AG04449 (cell line): ENCODE measurements around the gene TTC9.
"Not testable (repeated sequence)": the region's sequence is repeated elsewhere in the genome, so short reads cannot be mapped to it uniquely, and the experiment has no call there.

Source experiments
- CTCF ChIA-PET: fragments of 350-600 bp; formaldehyde crosslinking; extraction: SDS; loops from one replicate; lab custom pipeline; 2021; ENCODE audit warnings: antibody characterized with exemption; lab: Yijun Ruan, JAX
- POLR2A ChIA-PET: fragments of 400-600, 350-600 bp; formaldehyde crosslinking; extraction: SDS; loops from one replicate; lab custom pipeline; 2020; ENCODE audit warnings: antibody characterized with exemption, inconsistent platforms; lab: Yijun Ruan, JAX
- DNase-seq: peaks from one replicate; pipeline ENCODE4 v3.0.0-alpha.2; 2010; ENCODE audit warnings: low read depth, low spot score
- H3K4me3 ChIP-seq: 2 replicates; pipeline ENCODE4 v1.5.1; 2011; ENCODE audit warnings: low read depth, mild to moderate bottlenecking, control low read depth, low read length
- TF ChIP-seq, protein P1 (sequence below): IDR thresholded peaks from one replicate; pipeline ENCODE4 v1.5.1; 2011; ENCODE audit warnings: mild to moderate bottlenecking, moderate library complexity, low read length, control low read depth, inconsistent platforms; ENCODE audit not compliant: insufficient read depth; ENCODE audit errors: missing control alignments

Gene TTC9

DNA sequence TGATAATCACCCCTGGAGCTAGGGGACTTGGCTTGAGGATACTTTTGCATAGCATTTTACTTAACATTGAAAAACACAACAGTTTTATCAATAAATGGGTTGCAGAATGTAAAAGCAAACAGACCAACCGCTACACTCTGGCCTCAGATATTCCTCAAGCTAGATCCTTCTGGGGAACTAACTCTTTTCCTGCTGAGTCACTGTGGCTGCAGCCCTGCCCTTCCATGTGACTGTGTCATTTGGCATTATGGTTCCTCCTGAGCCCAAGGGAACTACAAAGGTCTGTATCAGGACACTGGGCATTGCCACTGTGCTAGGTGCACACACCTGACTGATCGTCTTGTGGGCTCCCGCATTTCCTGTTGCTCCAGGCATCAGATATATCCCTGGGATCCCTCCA lies 56.6 kb downstream of the TTC9 start:
- CTCF ChIA-PET: no interaction called here
- TF ChIP-seq, protein P1, sequence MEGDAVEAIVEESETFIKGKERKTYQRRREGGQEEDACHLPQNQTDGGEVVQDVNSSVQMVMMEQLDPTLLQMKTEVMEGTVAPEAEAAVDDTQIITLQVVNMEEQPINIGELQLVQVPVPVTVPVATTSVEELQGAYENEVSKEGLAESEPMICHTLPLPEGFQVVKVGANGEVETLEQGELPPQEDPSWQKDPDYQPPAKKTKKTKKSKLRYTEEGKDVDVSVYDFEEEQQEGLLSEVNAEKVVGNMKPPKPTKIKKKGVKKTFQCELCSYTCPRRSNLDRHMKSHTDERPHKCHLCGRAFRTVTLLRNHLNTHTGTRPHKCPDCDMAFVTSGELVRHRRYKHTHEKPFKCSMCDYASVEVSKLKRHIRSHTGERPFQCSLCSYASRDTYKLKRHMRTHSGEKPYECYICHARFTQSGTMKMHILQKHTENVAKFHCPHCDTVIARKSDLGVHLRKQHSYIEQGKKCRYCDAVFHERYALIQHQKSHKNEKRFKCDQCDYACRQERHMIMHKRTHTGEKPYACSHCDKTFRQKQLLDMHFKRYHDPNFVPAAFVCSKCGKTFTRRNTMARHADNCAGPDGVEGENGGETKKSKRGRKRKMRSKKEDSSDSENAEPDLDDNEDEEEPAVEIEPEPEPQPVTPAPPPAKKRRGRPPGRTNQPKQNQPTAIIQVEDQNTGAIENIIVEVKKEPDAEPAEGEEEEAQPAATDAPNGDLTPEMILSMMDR: no peak

DNA sequence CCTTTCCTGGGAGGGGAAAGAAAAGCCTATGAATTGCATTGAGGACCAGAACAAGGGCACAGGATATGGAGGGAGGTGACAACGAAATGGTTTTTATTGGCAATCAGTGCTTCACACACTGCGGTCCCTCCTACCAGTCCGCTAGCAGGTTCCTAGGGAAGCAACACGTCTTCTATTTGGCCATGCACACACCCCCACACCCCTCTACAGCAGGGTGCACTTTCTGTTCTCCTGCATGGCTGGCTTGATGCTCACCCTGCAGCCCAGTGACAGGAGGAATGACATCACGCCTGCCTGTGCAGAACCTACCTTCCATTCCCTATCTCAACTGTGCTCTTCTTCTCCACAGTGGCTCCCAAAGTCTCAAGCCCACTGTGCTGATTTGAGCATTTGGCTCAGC lies 57.9 kb downstream of the TTC9 start:
- CTCF ChIA-PET: interaction anchor here (3.9 kb wide), 1 partner anchor 14 kb away, joined by 12 read pairs; no protein-coding TSS in a partner anchor
- POLR2A ChIA-PET: interaction anchor here (0.7 kb wide), 1 partner anchor 932 kb away, joined by 3 read pairs; no protein-coding TSS in a partner anchor
- DNase-seq: no peak
- H3K4me3 ChIP-seq: no peak overlapping the region
- TF ChIP-seq, protein P1: no peak

More for the DNA sequence above, 56.6 kb downstream of the TTC9 start:
- H3K4me3 ChIP-seq: no peak overlapping the region
- POLR2A ChIA-PET: no interaction called here
- DNase-seq: no peak

DNA sequence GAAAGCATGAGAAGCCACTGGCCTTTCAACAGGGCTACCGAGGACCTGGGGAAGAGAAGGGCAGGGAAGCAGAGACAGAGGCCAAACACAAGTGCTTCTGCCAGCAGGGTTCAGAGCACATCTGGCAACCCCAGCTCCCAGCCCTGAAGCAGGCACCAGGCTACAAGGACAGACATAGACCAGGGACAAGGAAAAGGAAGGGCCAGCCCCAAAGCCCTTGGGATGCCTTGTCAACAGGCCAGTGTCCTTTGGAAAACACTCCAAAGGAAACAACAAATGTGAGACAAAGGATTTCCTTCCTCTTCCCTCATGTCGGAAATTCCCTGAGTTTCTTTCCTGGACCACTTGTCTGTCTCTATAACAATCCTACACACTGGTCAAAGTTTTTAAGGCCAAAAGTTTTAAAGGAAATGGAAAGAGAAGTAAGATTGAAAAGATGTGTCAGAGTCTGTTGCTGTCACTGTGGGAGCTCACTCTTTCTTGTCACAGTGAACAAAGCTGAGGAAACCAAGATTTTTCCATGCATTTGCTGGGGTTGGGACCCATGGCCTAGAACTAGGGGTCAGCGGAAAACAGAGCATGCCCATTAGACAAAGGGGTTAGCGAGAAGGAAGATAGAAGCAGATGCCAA lies 59.4 kb downstream of the TTC9 start:
- ChIA-PET CTCF (interaction anchor here (3.9 kb wide), 1 partner anchor 12 kb away, joined by 12 read pairs; no protein-coding TSS in a partner anchor), POLR2A (no interaction called here)
- TF ChIP-seq, protein P1: no peak
- no peak for DNase-seq
- no peak overlapping the region for H3K4me3 ChIP-seq

DNA sequence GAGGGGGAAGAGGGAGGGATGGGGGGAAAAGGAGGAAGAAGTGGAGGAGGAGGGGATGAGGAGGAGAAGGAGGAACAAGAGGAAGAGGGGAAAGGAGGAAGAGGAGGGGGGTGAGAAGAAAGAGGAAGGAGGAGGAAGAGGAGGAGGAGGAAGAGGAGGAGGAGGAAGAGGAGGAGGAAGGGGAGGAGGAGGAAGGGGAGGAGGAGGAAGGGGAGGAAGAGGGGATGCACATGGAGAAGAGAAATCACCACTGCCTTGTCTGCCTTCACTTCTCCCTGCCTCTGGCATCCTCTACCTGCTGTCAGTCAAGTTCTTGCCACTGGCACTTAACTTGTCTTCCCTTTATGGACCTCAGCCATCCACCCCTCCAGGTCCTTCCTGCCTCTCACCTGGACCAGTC lies 59.9 kb downstream of the TTC9 start:
- CTCF ChIA-PET: interaction anchor here (3.9 kb wide), 1 partner anchor 12 kb away, joined by 12 read pairs; no protein-coding TSS in a partner anchor
- TF ChIP-seq, protein P1: no peak
- no peak overlapping the region for H3K4me3 ChIP-seq
- POLR2A ChIA-PET: no interaction called here
- no peak for DNase-seq

DNA sequence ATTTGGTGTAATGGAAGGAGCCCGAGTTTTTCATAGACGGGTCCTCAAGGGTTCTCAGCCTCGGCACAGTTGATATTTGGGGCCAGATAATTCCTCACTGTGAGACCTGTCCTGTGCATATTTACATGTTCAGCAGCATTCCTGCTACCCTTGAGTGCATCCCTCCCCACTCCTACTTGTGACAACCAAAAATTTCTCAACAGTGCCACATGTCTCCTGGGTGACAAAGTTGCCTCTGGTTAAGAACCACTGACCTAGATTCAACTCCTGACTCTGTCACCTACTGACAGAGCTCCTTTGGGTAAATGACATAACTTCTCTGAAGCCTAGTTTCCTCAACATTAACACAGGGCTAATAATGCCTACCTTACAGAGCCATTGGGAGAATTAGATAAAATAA lies 60.4 kb downstream of the TTC9 start:
- TF ChIP-seq, protein P1: no peak
- DNase-seq: no peak
- POLR2A ChIA-PET: no interaction called here
- CTCF ChIA-PET: interaction anchor here (3.9 kb wide), 1 partner anchor 11 kb away, joined by 12 read pairs; no protein-coding TSS in a partner anchor
- no peak overlapping the region for H3K4me3 ChIP-seq

DNA sequence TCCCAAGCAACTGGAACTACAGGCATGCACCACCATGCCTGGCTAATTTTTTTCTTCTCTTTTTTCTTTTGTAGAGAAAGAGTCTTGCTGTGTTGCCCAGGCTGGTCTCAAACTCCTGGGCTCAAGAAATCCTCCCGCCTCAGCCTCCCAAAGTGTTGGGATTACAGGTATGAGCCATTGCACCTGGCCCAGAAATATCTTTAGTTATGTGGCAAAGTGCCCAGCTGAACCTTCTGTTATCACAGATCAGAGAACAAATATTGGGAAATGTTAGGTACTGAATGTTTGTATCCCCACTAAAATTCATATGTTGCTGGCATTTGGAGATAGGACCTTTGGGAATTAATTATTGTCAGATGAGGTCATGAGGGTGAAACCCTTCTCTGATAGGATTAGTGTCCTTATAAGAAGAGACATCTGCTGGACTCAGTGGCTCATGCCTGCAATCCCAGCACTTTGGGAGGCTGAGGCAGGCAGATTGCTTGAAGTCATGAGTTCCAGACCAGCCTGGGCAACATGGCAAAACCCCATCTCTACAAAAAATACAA lies 62.0 kb downstream of the TTC9 start:
- POLR2A ChIA-PET, DNase-seq, H3K4me3 ChIP-seq, CTCF ChIA-PET: not testable (repeated sequence)

DNA sequence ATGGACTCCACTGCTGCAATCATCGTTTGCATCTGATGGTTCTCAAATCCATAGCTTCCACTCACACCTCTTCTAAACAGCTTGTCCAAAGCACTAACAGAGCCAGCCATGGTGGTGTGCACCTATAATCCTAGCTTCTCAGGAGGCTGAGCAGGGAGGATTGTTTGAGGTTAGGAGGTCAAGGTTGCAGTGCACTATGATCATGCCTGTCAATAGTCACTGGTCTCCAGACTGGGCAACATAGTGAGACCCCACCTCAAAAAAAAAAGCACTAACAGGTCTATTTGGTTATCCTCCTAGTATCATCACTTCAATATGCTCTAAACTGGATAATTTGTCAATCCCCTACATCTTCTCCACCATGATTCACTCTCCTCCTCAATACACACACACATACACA lies 63.2 kb downstream of the TTC9 start:
- CTCF ChIA-PET: interaction anchor here (1.4 kb wide), 1 partner anchor 10 kb away, joined by 5 read pairs; no protein-coding TSS in a partner anchor
- POLR2A ChIA-PET: no interaction called here
- no peak for DNase-seq
- no peak overlapping the region for H3K4me3 ChIP-seq
- TF ChIP-seq, protein P1: no peak
